HUES6 (cell line): ENCODE measurements around the gene BST2.
A peak's percentile ranks its signal among the peaks of the same experiment; 100 is the strongest.

Source experiments
- H3K27ac ChIP-seq: 2 replicates; pipeline ENCODE4 v1.7.0; 2013; ENCODE audit warnings: low read depth, mild to moderate bottlenecking, low read length, inconsistent platforms
- H3K27me3 ChIP-seq: 2 replicates; pipeline ENCODE4 v1.6.1; 2013; ENCODE audit warnings: low read length; ENCODE audit not compliant: control insufficient read depth, insufficient read depth
- H3K36me3 ChIP-seq: 2 replicates; pipeline ENCODE4 v1.6.1; 2013; ENCODE audit warnings: low read length; ENCODE audit not compliant: control insufficient read depth, insufficient read depth
- H3K4me1 ChIP-seq: 2 replicates; pipeline ENCODE4 v1.6.1; 2013; ENCODE audit warnings: low read length; ENCODE audit not compliant: control insufficient read depth, insufficient read depth
- H3K4me3 ChIP-seq: 2 replicates; pipeline ENCODE4 v1.5.1; 2013; ENCODE audit warnings: low read depth, low read length
- H3K9ac ChIP-seq: one replicate; pipeline ENCODE4 v1.6.1; 2013; ENCODE audit warnings: mild to moderate bottlenecking, low read length
- H3K9me3 ChIP-seq: 2 replicates; pipeline ENCODE4 v1.6.1; 2013; ENCODE audit warnings: low read depth, low read length; ENCODE audit not compliant: control insufficient read depth, insufficient read depth

The BST2 gene

DNA sequence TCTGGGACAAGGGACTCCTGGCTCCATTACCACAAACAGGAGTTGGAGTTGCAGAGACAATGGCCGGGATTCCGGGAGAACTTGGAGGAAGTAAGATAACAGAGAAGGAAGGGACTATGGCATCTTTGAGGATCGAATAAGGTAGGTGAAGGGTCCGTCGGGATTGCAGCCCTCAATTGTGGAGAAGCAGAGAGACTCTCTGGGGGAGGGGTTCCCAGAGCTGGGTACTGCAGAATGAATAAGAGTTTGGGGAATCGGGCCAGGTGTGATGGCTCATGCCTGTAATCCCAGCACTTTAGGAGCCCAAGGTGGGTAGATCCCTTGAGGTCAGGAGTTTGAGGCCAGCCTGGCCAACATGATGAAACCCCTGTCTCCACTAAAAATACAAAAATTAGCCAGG is 3.8 kb downstream of the BST2 start:
- no peaks in the 10 kb centered on the region for H3K27me3 ChIP-seq
- no peak overlapping the region for H3K9ac ChIP-seq
- peaks cover 35% of the 10 kb centered on the region for H3K36me3 ChIP-seq
- H3K4me1 ChIP-seq = peaks cover 25% of the 10 kb centered on the region
- H3K9me3 ChIP-seq = no peaks in the 10 kb centered on the region
- H3K4me3 ChIP-seq = no peak overlapping the region
- no peak overlapping the region for H3K27ac ChIP-seq

DNA sequence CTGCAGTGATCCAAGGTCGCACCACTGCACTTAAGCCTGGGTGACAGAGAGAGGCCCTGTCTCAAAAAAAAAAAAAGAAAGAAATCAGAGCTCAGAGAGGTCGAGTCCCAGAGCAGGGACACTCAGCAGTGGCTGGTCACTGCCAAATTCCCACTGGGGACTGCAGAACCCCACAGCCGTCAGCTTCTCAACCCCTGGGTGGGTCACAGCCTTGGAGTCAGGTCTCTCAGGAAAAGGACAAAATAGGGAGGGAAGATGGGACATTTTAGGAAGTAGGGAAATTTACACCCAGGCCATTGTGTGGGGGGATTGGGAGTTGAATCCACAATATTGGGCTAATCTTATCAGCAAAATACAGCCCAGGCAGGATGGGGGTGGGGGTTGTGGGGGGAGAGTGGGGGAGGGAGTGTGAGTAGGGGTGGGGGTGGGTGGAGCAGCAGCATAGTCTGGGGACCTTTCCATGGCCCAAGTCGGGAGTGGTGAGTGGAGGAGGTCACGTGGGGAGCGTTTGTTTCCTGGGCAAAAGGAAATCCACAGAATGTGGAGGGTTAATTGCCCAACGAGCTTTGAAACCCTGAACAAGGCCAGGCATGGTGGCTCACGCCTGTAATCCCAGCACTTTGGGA is 6.4 kb downstream of the BST2 start:
- no peak overlapping the region for H3K9ac ChIP-seq
- peaks cover 6% of the 10 kb centered on the region for H3K4me1 ChIP-seq

DNA sequence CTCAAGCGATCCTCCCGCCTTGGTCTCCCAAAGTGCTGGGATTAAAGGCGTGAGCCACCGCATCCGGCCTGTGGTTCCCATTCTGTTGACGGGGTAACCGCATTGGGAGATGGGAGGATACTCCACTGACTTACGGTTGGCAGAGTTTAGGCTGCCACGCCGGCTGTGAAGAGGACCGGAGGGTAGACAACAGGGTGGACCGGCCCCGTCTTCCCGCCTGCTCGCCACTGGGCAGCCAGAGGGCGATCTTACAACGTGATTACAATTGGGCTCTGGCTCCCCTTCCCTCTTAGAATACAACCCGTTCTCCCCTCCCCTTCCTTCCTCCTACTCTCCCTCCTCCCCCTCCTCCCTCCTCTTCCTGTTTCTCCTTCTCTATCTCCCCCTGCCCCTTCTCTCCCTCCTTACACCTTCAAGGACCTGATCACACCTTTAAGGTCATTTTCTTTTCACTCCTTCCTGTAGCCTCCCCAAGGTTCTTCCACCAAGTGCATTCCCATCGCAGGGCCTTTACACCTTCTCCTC is 10.5 kb downstream of the BST2 start:
- peaks cover 16% of the 10 kb centered on the region for H3K36me3 ChIP-seq
- no peak overlapping the region for H3K4me3 ChIP-seq
- H3K9me3 ChIP-seq = 0 out of 2 replicates have a peak, but pooled peaks cover 2% of the 10 kb centered on the region
- peaks cover 5% of the 10 kb centered on the region; the same call in 1 of the 2 replicates for H3K4me1 ChIP-seq
- H3K27ac ChIP-seq = no peak overlapping the region
- no peak overlapping the region for H3K9ac ChIP-seq
- H3K27me3 ChIP-seq = peaks cover 2% of the 10 kb centered on the region

More for the DNA sequence above, 6.4 kb downstream of the BST2 start:
- H3K27ac ChIP-seq = no peak overlapping the region
- no peaks in the 10 kb centered on the region for H3K27me3 ChIP-seq
- peaks cover 35% of the 10 kb centered on the region for H3K36me3 ChIP-seq
- no peak overlapping the region for H3K4me3 ChIP-seq
- no peaks in the 10 kb centered on the region for H3K9me3 ChIP-seq

- H3K27ac ChIP-seq = no peak within 1 kb of the TSS
- peaks cover 9% of the 10 kb centered on the region; the same call in 1 of the 2 replicates for H3K9me3 ChIP-seq
- H3K4me3 ChIP-seq = no peak within 1 kb of the TSS
- H3K36me3 ChIP-seq = peaks cover 11% of the 10 kb centered on the region
- peaks cover 4% of the 10 kb centered on the region for H3K27me3 ChIP-seq
- peaks cover 5% of the 10 kb centered on the region; the same call in 1 of the 2 replicates for H3K4me1 ChIP-seq
- H3K9ac ChIP-seq = no peak within 1 kb of the TSS
Measured at GRCh38 chr19:17393914-17394313, 11.5 kb downstream of the BST2 start, which contains the start of gene CCDC194. TSS of gene CCDC194 (minus strand) at chr19:17394196. CDS start at chr19:17394158, 38 bp downstream.

DNA sequence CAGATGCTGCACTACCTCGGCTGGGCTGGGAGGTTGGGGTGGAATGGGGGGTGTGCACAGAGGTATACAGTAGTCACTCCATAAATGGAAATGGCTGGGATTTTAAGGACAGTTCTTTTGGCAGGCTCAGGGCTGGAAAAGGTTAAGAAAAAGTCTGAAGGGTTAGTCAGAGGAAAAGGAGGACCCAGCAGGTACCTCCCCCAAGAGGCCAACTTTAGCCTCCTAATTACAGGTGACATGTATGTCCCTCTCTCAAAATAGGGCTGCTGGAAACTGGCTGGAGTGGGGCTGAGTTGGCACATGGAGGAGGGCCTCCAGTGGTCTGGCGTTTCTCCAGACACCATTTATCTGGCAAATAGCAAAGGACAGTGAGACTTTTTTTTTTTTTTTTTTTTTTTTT is 12.4 kb downstream of the BST2 start:
- Histone ChIP-seq H3K9ac (no peak overlapping the region), H3K9me3 (peaks cover 11% of the 10 kb centered on the region; the same call in 1 of the 2 replicates), H3K36me3 (peaks cover 9% of the 10 kb centered on the region; the same call in 1 of the 2 replicates), H3K27me3 (peaks cover 4% of the 10 kb centered on the region), H3K4me1 (peaks cover 5% of the 10 kb centered on the region; the same call in 1 of the 2 replicates), H3K4me3 (no peak overlapping the region), H3K27ac (no peak overlapping the region)

GRCh38 chr19:17391371-17392151 is 13.9 kb downstream of the BST2 start:
- Histone ChIP-seq H3K27me3 (peaks cover 4% of the 10 kb centered on the region), H3K4me1 (peaks cover 5% of the 10 kb centered on the region; the same call in 1 of the 2 replicates), H3K36me3 (no peaks in the 10 kb centered on the region), H3K9me3 (peaks cover 11% of the 10 kb centered on the region; the same call in 1 of the 2 replicates), H3K4me3 (peak overlapping the region; percentile 75), H3K27ac (no peak overlapping the region), H3K9ac (peak overlapping the region; percentile 20)

DNA sequence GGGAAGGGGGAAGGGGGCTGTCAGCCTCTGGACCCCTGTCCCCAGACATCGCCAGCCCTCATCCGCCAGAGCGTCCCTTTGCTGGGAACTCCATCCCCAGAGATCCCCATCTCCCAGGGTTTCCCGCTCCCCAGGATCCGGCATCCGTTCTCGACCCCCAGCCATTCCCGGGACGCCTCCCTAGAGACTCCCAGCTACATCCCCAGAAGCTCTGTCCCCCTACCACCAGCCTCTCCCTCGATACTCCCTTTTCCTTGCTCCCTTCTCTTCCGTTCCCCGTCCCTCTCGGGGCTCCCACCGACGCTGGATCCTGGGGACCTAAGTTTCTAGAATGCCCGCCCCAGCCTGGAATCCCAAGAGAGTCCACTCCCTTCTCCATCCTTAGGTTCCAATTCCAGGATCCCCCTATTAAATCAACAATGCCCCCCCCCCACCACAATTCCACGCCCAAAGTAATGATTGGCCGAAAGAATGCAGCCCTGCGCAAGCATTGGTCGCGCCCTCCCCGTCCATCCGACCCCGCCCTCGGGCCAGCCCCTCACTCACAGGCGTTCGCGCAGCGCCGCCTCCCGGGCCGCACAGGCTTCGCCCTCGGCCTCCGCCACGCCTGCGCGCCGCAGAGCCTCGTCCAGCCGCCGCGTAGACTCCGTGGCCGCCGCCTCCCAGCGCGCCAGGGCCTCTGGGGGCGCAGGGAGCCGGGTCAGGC is 14.6 kb downstream of the BST2 start:
- Histone ChIP-seq H3K36me3 (no peaks in the 10 kb centered on the region), H3K4me3 (peak overlapping the region; percentile 75), H3K27ac (no peak overlapping the region), H3K27me3 (peaks cover 4% of the 10 kb centered on the region), H3K9ac (peak overlapping the region; percentile 47), H3K4me1 (peaks cover 5% of the 10 kb centered on the region; the same call in 1 of the 2 replicates), H3K9me3 (peaks cover 11% of the 10 kb centered on the region; the same call in 1 of the 2 replicates)

- peak overlapping the region; percentile 47 for H3K9ac ChIP-seq
- H3K9me3 ChIP-seq = peaks cover 11% of the 10 kb centered on the region; the same call in 1 of the 2 replicates
- H3K27ac ChIP-seq = no peak overlapping the region
Measured at GRCh38 chr19:17389957-17390664, 15.3 kb downstream of the BST2 start.

DNA sequence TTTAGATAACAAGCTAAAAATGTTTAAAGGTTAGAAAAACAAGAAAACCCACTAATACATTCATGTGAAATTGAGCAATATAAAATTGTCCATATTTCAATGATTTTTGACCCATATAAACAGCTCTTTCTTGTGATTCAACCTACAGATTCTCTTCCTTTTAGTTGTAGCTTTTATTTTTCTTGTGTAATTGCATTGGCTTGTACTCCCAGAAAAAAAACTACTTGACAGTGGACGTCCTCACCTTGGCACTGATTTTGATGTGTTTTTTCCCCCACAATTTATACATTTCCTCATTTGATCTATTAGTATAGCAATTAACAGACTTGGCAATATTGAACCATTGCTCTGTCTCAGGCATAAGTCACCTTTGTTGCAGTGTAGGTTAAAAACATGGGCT is 16.1 kb downstream of the BST2 start:
- H3K27me3 ChIP-seq = peaks cover 4% of the 10 kb centered on the region
- H3K9me3 ChIP-seq = peaks cover 11% of the 10 kb centered on the region; the same call in 1 of the 2 replicates
- H3K9ac ChIP-seq = no peak overlapping the region
- no peak overlapping the region for H3K4me3 ChIP-seq
- no peak overlapping the region for H3K27ac ChIP-seq
- no peaks in the 10 kb centered on the region for H3K36me3 ChIP-seq
- 0 out of 2 replicates have a peak, but pooled peaks cover 2% of the 10 kb centered on the region for H3K4me1 ChIP-seq

More at GRCh38 chr19:17389957-17390664, 15.3 kb downstream of the BST2 start:
- Histone ChIP-seq H3K27me3 (peaks cover 4% of the 10 kb centered on the region), H3K4me3 (peak overlapping the region; percentile 75), H3K4me1 (peaks cover 3% of the 10 kb centered on the region; the same call in 1 of the 2 replicates), H3K36me3 (no peaks in the 10 kb centered on the region)
